IMR-90 (cell line): ENCODE data around the gene PDIA4. TPM values are rescaled to one million over a fixed set of nuclear protein-coding genes. Genes with fewer than 3 reads are reported as not detected.

Source experiments
- ATAC-seq: fragments of 200-7000 bp; cut with Tn5 transposase; 2 replicates; pipeline ENCODE4 v1.9.1; 2020; ENCODE audit warnings: low read depth, mild to moderate bottlenecking, moderate library complexity
- BruUV-seq: library from RNA; stranded (reverse); fragments of 400-500 nt; replicated peaks from 2 replicates; lab custom pipeline; 2021; lab: Mats Ljungman, UMichigan
- CTCF ChIA-PET: fragments of 300-600 bp; formaldehyde crosslinking; extraction: SDS; loops from one replicate; lab custom pipeline; 2021; ENCODE audit warnings: antibody characterized with exemption; lab: Yijun Ruan, JAX
- POLR2A ChIA-PET: fragments of 300-600 bp; sonication (Branson Sonifier 250); formaldehyde crosslinking; loops from one replicate; lab custom pipeline; 2022; ENCODE audit warnings: antibody characterized with exemption; ENCODE audit not compliant: unreplicated experiment; lab: Charles Lee
- DNase-seq: peaks from one replicate; pipeline ENCODE4 v3.0.0; 2013
- H2AFZ ChIP-seq: replicated peaks from 2 replicates; pipeline ENCODE3; 2013; ENCODE audit warnings: low read length, mild to moderate bottlenecking; ENCODE audit not compliant: poor library complexity
- H2AK5ac ChIP-seq: 2 replicates; pipeline ENCODE4 v1.6.1; 2013; ENCODE audit warnings: low read depth, low read length, inconsistent platforms
- H2AK9ac ChIP-seq: replicated peaks from 2 replicates; pipeline ENCODE3; 2013; ENCODE audit warnings: mild to moderate bottlenecking, low read depth, low read length, moderate library complexity; ENCODE audit not compliant: poor library complexity
- H2BK120ac ChIP-seq: 2 replicates; pipeline ENCODE4 v1.6.1; 2013; ENCODE audit warnings: low read depth, low read length, inconsistent platforms
- H2BK15ac ChIP-seq: 3 replicates; pipeline ENCODE4 v1.6.1; 2013; ENCODE audit warnings: low read depth, low read length, inconsistent platforms
- H2BK20ac ChIP-seq: 2 replicates; pipeline ENCODE4 v1.6.1; 2013; ENCODE audit warnings: low read depth, mild to moderate bottlenecking, inconsistent platforms, low read length, moderate library complexity
- H2BK5ac ChIP-seq: 2 replicates; pipeline ENCODE4 v1.6.1; 2013; ENCODE audit warnings: mild to moderate bottlenecking, low read depth, low read length, inconsistent platforms; ENCODE audit not compliant: poor library complexity, severe bottlenecking
- H3K14ac ChIP-seq: replicated peaks from 2 replicates; pipeline ENCODE4 v1.6.1; 2013; ENCODE audit warnings: low read depth, low read length, inconsistent platforms
- H3K18ac ChIP-seq: 2 replicates; pipeline ENCODE4 v1.6.1; 2013; ENCODE audit warnings: low read depth, low read length, control low read depth
- H3K23ac ChIP-seq: 2 replicates; pipeline ENCODE4 v1.6.1; 2013; ENCODE audit warnings: low read depth, low read length, inconsistent platforms
- H3K27ac ChIP-seq: 2 replicates; pipeline ENCODE4 v1.5.1; 2013; ENCODE audit warnings: mild to moderate bottlenecking, control low read depth, low read length; ENCODE audit not compliant: insufficient read depth
- H3K27me3 ChIP-seq: 2 replicates; pipeline ENCODE4 v1.6.1; 2013; ENCODE audit warnings: low read length; ENCODE audit not compliant: control insufficient read depth, insufficient read depth
- H3K36me3 ChIP-seq: 2 replicates; pipeline ENCODE4 v1.6.1; 2013; ENCODE audit warnings: low read length, mixed read lengths; ENCODE audit not compliant: control insufficient read depth, insufficient read depth
- H3K4ac ChIP-seq: 2 replicates; pipeline ENCODE4 v1.6.1; 2013; ENCODE audit warnings: low read depth, low read length, inconsistent platforms
- H3K4me1 ChIP-seq: 2 replicates; pipeline ENCODE4 v1.6.1; 2013; ENCODE audit warnings: low read length, mixed read lengths; ENCODE audit not compliant: control insufficient read depth, insufficient read depth
- H3K4me2 ChIP-seq: 2 replicates; pipeline ENCODE4 v1.6.1; 2013; ENCODE audit warnings: low read depth, mild to moderate bottlenecking, control low read depth, low read length, moderate library complexity
- H3K4me3 ChIP-seq: 2 replicates; pipeline ENCODE4 v1.5.1; 2013; ENCODE audit warnings: low read depth, mild to moderate bottlenecking, control low read depth, low read length, moderate library complexity; ENCODE audit not compliant: insufficient read depth
- H3K56ac ChIP-seq: 2 replicates; pipeline ENCODE4 v1.6.1; 2013; ENCODE audit warnings: low read length, inconsistent platforms; ENCODE audit not compliant: insufficient read depth; ENCODE audit errors: extremely low read depth
- H3K79me1 ChIP-seq, 2 experiments: 2 replicates each; pipeline ENCODE4 v1.6.1; 2013; ENCODE audit warnings: low read length in 2 of 2, inconsistent platforms in 1 of 2, low read depth in 1 of 2
- H3K9ac ChIP-seq: 2 replicates; pipeline ENCODE4 v1.6.1; 2013; ENCODE audit warnings: low read depth, low read length, control low read depth
- H3K9me1 ChIP-seq: 2 replicates; pipeline ENCODE4 v1.6.1; 2013; ENCODE audit warnings: low read length, inconsistent platforms; ENCODE audit not compliant: insufficient read depth
- H3K9me3 ChIP-seq: 2 replicates; pipeline ENCODE4 v1.6.1; 2013; ENCODE audit warnings: low read length; ENCODE audit not compliant: control insufficient read depth, insufficient read depth
- H4K20me1 ChIP-seq: 2 replicates; pipeline ENCODE4 v1.6.1; 2013; ENCODE audit warnings: low read length, inconsistent platforms; ENCODE audit not compliant: insufficient read depth
- H4K5ac ChIP-seq: 2 replicates; pipeline ENCODE4 v1.6.1; 2013; ENCODE audit warnings: mild to moderate bottlenecking, low read depth, low read length, control low read depth
- H4K8ac ChIP-seq, 2 experiments: 2 replicates each; pipeline ENCODE4 v1.6.1; 2013; ENCODE audit warnings: low read depth in 2 of 2, low read length in 2 of 2, control low read depth in 1 of 2, inconsistent platforms in 1 of 2
- H4K91ac ChIP-seq: 2 replicates; pipeline ENCODE4 v1.6.1; 2013; ENCODE audit warnings: low read depth, low read length, inconsistent platforms; ENCODE audit not compliant: insufficient read depth
- BHLHE40 ChIP-seq: fragments of 150-350 bp; IDR thresholded peaks from 2 replicates; pipeline ENCODE4 v1.6.1; 2016; ENCODE audit warnings: mild to moderate bottlenecking, low read depth, low read length
- CEBPB ChIP-seq: IDR thresholded peaks from 2 replicates; pipeline ENCODE4 v1.6.1; 2012; ENCODE audit warnings: low read depth, low read length, improper control_type of control experiment
- CHD1 ChIP-seq: IDR thresholded peaks from 2 replicates; pipeline ENCODE4 v1.6.1; 2012; ENCODE audit warnings: low read depth, low read length, improper control_type of control experiment
- CTCF ChIP-seq: conservative IDR thresholded peaks from 2 replicates; pipeline ENCODE4 v1.5.1; 2012; ENCODE audit warnings: mild to moderate bottlenecking, low read depth, low read length, improper control_type of control experiment
- ELK1 ChIP-seq: fragments of 150-350 bp; IDR thresholded peaks from 2 replicates; pipeline ENCODE4 v1.6.1; 2016; ENCODE audit warnings: low read depth, mild to moderate bottlenecking, low read length, moderate library complexity, borderline replicate concordance
- FOS ChIP-seq: fragments of 150-350 bp; IDR thresholded peaks from 2 replicates; pipeline ENCODE4 v1.6.1; 2016; ENCODE audit warnings: low read depth, low read length
- MAFK ChIP-seq: IDR thresholded peaks from 2 replicates; pipeline ENCODE4 v1.6.1; 2012; ENCODE audit warnings: low read depth, low read length, improper control_type of control experiment
- MXI1 ChIP-seq: IDR thresholded peaks from 2 replicates; pipeline ENCODE4 v1.6.1; 2012; ENCODE audit warnings: low read depth, mild to moderate bottlenecking, low read length, moderate library complexity, borderline replicate concordance
- NFE2L2 ChIP-seq: fragments of 150-350 bp; IDR thresholded peaks from 2 replicates; pipeline ENCODE4 v1.6.1; 2016; ENCODE audit warnings: low read depth, mild to moderate bottlenecking, low read length
- POLR2A ChIP-seq: IDR thresholded peaks from 2 replicates; pipeline ENCODE4 v1.6.1; 2012; ENCODE audit warnings: mild to moderate bottlenecking, low read depth, low read length
- RCOR1 ChIP-seq: IDR thresholded peaks from 2 replicates; pipeline ENCODE4 v1.6.1; 2012; ENCODE audit warnings: mild to moderate bottlenecking, low read length, improper control_type of control experiment; ENCODE audit not compliant: insufficient replicate concordance
- RFX5 ChIP-seq: IDR thresholded peaks from 2 replicates; pipeline ENCODE4 v1.8.0; 2012; ENCODE audit warnings: low read depth, mild to moderate bottlenecking, low read length, moderate library complexity
- SMC3 ChIP-seq: fragments of 150-350 bp; IDR thresholded peaks from 2 replicates; pipeline ENCODE4 v1.6.1; 2016; ENCODE audit warnings: low read depth, mild to moderate bottlenecking, antibody characterized with exemption, low read length, moderate library complexity
- USF2 ChIP-seq: fragments of 150-350 bp; IDR thresholded peaks from 2 replicates; pipeline ENCODE4 v1.6.1; 2017; ENCODE audit warnings: mild to moderate bottlenecking, antibody characterized with exemption, low read length, low read depth
- WGBS, 2 experiments: methylation state at CpG; one replicate each; pipeline versions ENCODE4 v1.1.5 to v1.1.7; 2013; ENCODE audit warnings: missing lambda C conversion rate in 2 of 2; ENCODE audit not compliant: insufficient read length in 1 of 2; ENCODE audit errors: extremely low coverage in 2 of 2; 5-methylcytosine and 5-hydroxymethylcytosine counted together
- dilution Hi-C: fragments of 300-500 bp; cut with HindIII; formaldehyde crosslinking; loops from one replicate; pipeline ENCODE4 v1.14.3; 2018; ENCODE audit warnings: low sequenced_read_pairs; ENCODE audit not compliant: unreplicated experiment
- in situ Hi-C: fragments of 300-500 bp; cut with MboI; formaldehyde crosslinking; loops from 3 replicates; pipeline ENCODE4 v1.14.3; 2019; ENCODE audit warnings: low sequenced_read_pairs, inconsistent platforms, mixed read lengths
- intact Hi-C: fragments of 100-400 bp; cut with micrococcal nuclease; formaldehyde crosslinking; loops from 2 replicates; pipeline ENCODE4 v1.10.0; 2022
- polyA plus RNA-seq, 3 experiments: library from polyadenylated mRNA; depleted of rRNA; stranded (reverse); fragments of >200 nt; gene quantifications; 2 replicates each; pipeline ENCODE4 v1.2.3, GENCODE V29; 2012; ENCODE audit warnings: low replicate concordance in 1 of 3
- total RNA-seq: library from RNA; depleted of rRNA; stranded (reverse); fragments of >200 nt; gene quantifications from 2 replicates; pipeline ENCODE4 v1.2.3, GENCODE V29; 2012

The PDIA4 gene
- total and polyA plus RNA-seq, 2 of the 4 experiments (the other 2 are of a cell fraction): 241 to 304 TPM

- peak; percentile 55 for DNase-seq
- no peak overlapping the region for H3K23ac ChIP-seq
- H3K56ac ChIP-seq: no peak overlapping the region
- no peak overlapping the region for H2BK5ac ChIP-seq
- H2AK9ac ChIP-seq: no peak overlapping the region
- H3K14ac ChIP-seq: no peak overlapping the region
- ATAC-seq: peak; percentile 91
- no peak overlapping the region for H3K27ac ChIP-seq
- H2AK5ac ChIP-seq: no peak overlapping the region
- H4K8ac ChIP-seq: no peak overlapping the region
- no peak overlapping the region for H3K4me3 ChIP-seq
- intact Hi-C loops: loop anchor here (1.0 kb wide), 2 partner anchors 60 to 85 kb away; partner anchors contain the start of gene ZNF786
- H3K18ac ChIP-seq: no peak overlapping the region
- peak overlapping the region; percentile 61 for H2AFZ ChIP-seq
- in situ Hi-C loops: no loop called here
- peaks cover 51% of the 10 kb centered on the region for H3K36me3 ChIP-seq
- no peak overlapping the region for H2BK20ac ChIP-seq
- H2BK15ac ChIP-seq: no peak overlapping the region
- no peaks in the 10 kb centered on the region for H3K4me1 ChIP-seq
- BruUV-seq: no TSS peak
- 40% methylated on average over 4 of the region's 20 CpGs; no CpG with 5 or more reads in 1 of the 2 experiments for WGBS, 2 experiments
- H2BK120ac ChIP-seq: no peak overlapping the region
- H3K4ac ChIP-seq: no peak overlapping the region
- H4K91ac ChIP-seq: no peak overlapping the region
- no peak overlapping the region for H4K5ac ChIP-seq
- H3K9me1 ChIP-seq: no peaks in the 10 kb centered on the region
- H3K27me3 ChIP-seq: no peaks in the 10 kb centered on the region
- POLR2A ChIA-PET: no interaction called here
- no peak overlapping the region for H3K4me2 ChIP-seq
- H3K79me1 ChIP-seq: peaks cover 0 to 11% of the 10 kb centered on the region in 2 experiments; a peak in 1 of 4 replicates
- H3K9me3 ChIP-seq: no peaks in the 10 kb centered on the region
- CTCF ChIA-PET: interaction anchor here (1.0 to 1.3 kb wide), 2 partner anchors 22 to 60 kb away, joined by 3 read pairs; no protein-coding TSS in a partner anchor
- dilution Hi-C loops: no loop called here
- no peak overlapping the region for H3K9ac ChIP-seq
- H4K20me1 ChIP-seq: no peaks in the 10 kb centered on the region; the same call in 1 of the 2 replicates
- TF ChIP-seq CHD1 (no peak), CTCF (peak; percentile 67), USF2 (no peak), FOS (no peak), SMC3 (peak; percentile 79), BHLHE40 (no peak), MAFK (no peak), POLR2A (no peak), RCOR1 (no peak), NFE2L2 (no peak), CEBPB (no peak), MXI1 (no peak), RFX5 (no peak), ELK1 (no peak)
These were observed 22.6 kb downstream of the PDIA4 start for GRCh38 chr7:149005427-149006344.
